ENCODE measurements around the gene FAM186B.
A peak's percentile ranks its signal among the peaks of the same experiment; 100 is the strongest.

The FAM186B gene

DNA sequence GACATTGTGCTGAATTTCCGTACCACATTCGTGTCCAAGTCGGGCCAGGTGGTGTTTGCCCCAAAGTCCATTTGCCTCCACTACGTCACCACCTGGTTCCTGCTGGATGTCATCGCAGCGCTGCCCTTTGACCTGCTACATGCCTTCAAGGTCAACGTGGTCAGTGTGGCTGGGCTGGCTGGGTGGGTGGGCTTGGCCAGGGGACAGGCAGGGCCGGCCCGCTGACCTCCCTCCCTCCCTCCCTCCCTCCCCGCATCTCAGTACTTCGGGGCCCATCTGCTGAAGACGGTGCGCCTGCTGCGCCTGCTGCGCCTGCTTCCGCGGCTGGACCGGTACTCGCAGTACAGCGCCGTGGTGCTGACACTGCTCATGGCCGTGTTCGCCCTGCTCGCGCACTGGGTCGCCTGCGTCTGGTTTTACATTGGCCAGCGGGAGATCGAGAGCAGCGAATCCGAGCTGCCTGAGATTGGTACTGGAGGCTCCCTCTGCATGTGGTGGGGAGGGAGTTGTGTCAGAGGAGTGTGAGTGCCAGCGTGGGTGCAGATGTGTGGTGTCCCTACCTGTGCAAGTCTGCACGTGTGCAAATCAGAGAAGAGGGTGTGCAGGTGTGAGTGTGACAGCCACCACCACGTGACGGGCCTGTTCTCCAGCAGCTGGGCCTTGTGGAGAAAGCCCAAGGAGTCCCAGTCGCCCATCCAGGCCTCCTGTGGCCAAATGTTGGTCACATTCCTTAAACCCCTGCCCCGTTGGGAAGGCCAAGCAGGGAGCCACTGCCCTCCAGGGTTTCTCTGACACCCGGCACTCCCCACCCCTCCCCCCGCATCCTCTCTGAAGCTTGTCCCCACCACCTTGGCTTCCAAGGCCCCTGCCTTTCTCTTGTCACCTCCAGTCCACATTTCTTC, 61.3 kb downstream of the FAM186B start:
- no peak for DNase-seq
- in situ Hi-C loops (cut with MboI; ENCODE audit: low pct_unique_long_range_greater_than_20kb, low sequenced_read_pairs): no loop called here

DNA sequence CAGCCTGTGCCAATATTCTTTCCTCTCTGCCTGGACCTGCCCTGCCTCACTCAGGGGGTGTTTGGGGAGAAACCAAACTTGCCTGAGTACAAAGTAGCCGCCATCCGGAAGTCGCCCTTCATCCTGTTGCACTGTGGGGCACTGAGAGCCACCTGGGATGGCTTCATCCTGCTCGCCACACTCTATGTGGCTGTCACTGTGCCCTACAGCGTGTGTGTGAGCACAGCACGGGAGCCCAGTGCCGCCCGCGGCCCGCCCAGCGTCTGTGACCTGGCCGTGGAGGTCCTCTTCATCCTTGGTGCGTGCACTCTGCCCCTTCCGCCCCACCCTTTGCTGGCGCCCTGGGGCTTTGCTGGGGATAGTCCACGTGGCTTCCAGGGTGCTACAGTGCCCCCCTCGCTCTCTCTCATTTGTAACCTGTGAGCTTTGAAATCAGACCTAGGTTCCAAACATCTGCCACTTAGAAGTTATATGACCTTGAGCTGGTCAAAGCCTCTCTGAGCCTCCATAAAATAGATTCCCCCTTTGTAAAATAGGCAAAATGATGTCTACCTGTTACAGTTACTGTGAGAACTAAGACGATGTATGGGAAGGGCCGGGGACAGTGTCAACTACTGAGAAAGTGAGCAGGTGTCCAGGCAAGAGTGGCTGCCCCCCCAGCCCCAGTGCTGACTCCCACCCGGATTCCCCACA, 62.1 kb downstream of the FAM186B start:
- in situ Hi-C loops (cut with MboI; ENCODE audit: low pct_unique_long_range_greater_than_20kb, low sequenced_read_pairs): no loop called here
- no peak for DNase-seq

DNA sequence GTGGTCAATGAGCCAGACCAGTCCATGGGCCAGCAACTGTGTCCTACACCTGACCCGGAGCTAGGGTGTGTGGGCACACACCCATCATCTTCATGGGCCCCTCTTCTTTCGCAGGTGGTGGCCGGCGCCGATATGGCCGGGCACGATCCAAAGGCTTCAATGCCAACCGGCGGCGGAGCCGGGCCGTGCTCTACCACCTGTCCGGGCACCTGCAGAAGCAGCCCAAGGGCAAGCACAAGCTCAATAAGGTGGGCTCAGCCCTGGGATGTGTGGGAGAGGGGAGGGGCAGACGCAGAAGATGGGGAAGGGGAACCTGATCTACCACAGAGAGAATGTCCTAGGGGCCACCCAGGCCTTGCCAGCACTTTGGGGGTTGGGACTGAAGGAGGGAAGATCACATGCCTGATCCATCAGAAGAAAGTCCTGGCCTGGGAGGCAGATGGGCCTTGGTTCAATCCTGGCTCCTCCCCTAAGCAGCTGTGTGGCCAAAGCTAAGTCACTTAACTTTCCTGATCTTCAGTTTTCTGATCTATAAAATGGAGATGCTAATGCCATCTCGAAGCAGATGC, 62.8 kb downstream of the FAM186B start:
- in situ Hi-C loops (cut with MboI; ENCODE audit: low pct_unique_long_range_greater_than_20kb, low sequenced_read_pairs): no loop called here
- DNase-seq: no peak

DNA sequence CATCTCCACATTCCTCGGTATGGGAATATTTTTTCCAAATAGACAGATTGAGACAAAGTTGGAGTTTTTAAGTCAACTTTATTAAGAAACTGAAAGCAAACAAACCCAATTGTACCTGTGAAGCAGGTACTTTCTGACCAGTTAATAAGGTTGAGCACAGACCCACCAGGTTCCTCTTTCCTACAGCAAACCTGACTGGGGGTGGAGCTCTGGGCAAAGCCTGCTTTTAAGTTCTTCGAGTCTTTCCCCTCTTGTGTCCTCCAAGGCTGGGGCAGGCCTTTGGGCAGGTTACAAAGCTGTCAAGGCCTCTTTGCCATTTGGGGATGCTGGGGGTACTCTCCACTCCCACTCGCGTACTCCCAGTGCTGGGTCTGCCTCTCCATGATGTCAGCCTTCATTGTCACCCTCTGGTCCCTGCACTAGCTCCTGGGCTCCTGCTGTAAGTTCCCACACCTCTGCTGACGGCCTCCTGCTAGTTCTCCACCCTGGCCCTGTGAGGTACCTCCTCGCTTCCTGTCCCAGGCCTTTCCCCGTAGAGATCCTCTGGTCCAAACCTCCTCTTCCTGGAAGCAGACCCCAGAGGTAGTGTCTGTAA, 63.4 kb downstream of the FAM186B start:
- DNase-seq: peak; percentile 10
- in situ Hi-C loops (cut with MboI; ENCODE audit: low pct_unique_long_range_greater_than_20kb, low sequenced_read_pairs): no loop called here

DNA sequence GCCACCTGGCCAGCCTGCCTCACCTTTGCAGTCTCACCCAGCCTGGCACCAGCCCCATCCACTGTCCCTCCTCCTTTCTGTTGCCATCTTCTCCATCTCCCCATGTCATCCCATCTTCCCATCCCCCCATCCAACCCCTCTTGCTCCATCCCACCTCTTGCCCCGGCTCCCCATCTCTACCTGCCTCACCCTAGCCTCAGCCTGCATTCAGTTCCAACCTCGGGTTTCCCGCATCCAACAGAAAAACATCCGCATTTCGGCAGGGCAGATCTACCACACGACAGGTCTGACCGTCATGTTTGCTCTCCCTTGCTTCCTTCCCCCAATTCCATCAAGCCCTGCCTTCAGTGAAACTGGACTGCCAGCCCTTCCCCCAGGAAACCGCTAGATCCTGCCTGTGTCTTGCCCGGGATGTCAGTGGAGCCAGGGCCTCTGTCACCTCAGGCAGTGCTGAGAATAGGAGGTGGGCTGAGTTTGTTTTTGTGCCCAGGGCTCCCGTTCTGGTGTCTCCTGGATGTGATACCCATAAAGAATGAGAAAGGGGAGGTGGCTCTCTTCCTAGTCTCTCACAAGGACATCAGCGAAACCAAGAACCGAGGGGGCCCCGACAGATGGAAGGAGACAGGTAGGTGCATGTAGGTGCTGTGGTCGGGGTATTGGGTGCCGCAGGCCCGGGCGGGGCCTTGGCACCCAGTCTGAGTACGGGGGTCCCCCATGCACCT, 64.1 kb downstream of the FAM186B start:
- DNase-seq: no peak
- in situ Hi-C loops (cut with MboI; ENCODE audit: low pct_unique_long_range_greater_than_20kb, low sequenced_read_pairs): no loop called here

DNA sequence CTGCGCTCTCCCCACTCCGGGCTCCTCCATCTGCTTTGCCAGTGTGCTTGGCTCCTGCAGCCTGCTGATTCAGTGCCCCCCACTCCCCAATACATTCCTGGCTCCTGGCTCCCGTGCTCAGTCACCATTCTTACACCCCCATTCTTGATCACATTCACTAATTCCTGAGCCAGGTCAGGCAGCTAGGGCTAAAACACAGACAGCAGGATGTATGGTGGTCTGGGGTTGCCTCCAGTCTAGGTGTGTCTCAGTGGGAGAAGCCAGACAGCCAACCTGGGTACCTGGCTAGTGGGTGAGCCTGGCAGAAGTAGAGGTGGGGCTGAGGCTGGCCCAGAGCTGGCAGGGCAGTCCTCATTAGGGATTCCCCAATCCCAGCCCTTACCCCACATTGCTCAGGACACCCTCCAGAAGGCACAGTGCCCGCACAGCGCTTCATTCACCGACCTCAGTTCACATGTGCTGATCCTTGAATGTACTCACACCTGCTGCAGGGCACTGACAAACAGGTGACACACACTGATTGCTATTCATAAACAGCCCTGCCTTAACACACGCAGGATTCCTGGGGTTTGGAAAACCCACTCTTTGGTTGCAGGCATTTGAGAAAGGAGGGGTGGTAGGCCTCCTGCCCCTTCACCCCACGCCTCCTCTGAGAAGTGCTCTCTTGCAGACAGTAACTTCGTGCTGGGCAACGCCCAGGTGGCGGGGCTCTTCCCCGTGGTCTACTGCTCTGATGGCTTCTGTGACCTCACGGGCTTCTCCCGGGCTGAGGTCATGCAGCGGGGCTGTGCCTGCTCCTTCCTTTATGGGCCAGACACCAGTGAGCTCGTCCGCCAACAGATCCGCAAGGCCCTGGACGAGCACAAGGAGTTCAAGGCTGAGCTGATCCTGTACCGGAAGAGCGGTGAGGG, 65.0 kb downstream of the FAM186B start:
- in situ Hi-C loops (cut with MboI; ENCODE audit: low pct_unique_long_range_greater_than_20kb, low sequenced_read_pairs): no loop called here
- DNase-seq: peak; percentile 6

DNA sequence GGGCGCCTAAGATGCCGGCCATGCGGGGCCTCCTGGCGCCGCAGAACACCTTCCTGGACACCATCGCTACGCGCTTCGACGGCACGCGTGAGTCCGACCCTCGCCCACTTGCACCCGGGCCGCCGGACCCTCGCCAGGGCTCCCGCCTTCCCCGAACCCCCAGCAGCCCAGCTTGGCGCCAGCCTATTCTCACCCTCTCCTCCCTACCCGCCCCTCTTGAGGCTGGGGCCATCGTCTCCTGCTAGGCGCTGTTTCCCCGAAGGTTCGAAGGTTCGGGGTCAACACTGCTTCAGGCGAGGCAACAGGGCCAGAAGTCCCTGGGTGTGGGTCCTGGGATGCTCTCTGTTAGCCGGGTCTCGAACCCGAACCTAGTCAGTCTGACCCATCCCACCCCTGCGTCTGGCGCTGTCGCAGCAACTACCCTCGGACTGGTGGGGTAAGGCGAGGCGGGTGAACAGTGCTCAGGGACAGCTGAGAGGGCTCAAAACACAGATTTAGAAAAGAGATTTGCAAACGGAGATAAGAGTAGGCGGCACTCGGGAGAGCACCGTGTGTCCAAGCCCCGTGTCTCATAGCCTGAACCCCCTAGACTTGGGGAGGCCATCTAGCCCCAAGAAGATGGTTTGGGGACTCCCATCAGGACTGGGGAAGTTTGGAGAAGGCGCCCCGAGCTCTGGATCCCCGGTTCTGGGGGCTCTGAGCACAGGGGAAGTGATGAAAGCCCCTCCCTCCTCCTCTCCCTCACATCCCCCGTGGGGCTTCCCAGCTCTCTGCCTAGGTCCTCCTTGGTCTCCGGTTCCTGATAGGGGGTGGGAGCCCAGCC, 65.8 kb downstream of the FAM186B start:
- no peak for DNase-seq
- in situ Hi-C loops (cut with MboI; ENCODE audit: low pct_unique_long_range_greater_than_20kb, low sequenced_read_pairs): no loop called here

DNA sequence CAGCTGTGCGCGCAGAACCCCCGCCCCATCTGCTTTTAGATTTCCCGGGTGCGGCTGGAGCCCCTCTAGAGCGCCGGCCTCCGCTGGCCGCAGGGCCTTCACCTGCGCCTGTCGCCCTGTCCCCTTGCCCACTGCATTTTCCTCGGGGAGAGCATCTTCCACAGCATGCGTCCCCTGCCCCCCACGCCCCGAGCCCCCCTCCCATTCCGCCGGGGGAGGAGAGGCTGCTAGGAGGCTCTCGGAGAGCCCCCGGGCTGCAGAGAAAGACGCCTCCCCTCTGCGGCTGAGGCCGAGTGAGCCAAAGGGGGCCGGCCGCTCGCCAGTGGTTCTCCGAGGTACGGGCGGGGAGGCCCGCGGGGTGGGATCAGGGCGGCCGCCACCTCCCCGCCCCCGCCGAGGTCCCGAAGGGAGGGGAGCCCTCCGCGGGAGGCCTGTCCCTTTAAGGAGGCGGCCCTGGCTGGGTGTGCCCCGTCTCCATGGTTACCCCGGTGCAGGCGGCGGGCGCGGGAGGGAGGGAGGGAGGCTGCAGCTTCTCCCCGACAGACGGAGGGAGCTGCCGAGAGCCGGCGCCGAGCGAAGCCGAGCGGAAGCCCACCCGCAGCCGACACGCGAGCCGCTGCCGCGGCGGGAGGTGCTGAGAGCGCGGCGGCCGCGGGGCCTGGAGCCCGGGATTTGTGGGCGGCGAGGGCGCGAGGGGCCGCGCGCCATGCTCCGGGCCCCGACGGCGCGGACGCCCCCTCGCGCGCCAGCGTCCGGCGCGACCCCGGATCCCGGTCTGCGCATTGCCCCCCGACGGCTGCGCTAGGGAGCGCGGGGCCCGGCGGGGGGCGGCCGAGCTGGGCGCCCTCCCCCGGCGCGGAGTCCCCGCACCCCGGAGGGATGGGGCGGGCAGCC, 66.7 kb downstream of the FAM186B start, which contains the start of gene KCNH3:
Gene KCNH3, plus strand, starts transcription at position 521 of the 894 bp plus-strand sequence. CDS start 387 bp downstream, outside the sequence.
- peak; percentile 71 for DNase-seq
- in situ Hi-C loops (cut with MboI; ENCODE audit: low pct_unique_long_range_greater_than_20kb, low sequenced_read_pairs): no loop called here

DNA sequence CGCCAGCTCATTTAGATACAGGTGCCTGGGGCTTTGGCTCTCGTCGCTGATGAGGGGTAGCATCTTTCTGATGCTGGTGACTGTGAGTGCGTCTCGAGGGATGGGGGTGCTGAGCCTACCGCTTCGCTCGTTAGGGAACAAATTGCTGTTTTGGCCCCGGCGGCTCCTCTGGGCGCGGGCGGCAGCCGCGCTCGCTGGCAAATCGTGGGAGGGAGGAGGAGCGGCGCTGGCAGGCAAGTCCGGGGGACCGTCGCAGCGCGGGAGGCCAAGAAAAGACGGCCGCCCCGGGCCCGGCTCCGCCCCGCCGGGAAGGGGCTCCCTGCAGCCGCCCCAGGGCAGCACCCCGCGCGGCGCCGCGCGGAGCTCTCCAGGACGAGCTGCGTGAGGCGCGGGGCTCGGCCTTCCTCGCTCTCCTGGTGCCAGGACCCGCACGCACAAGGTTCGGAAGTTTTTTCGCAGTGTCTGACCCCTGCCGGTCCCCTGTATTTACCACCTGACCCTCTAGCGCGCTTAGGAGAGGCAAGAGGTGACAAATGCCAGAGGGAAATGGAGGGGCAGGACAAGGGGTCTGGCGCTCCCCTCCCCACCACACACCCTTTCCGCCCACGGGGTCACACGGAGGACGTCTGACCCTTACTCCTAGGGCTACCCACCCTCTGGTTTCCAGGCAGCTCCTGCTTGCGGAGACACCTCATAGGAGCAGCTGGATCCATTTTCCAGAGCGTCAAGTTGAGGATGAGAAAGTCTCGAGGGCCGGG, 67.5 kb downstream of the FAM186B start:
- in situ Hi-C loops (cut with MboI; ENCODE audit: low pct_unique_long_range_greater_than_20kb, low sequenced_read_pairs): no loop called here
- DNase-seq: peak; percentile 48
